Vagina (tissue), 2 donors: ENCODE data around the gene ITGBL1. TPM values are rescaled to one million over a fixed set of nuclear protein-coding genes. Genes with fewer than 3 reads are reported as not detected.

Source experiments
- DNase-seq, 2 donors: peaks; one replicate each; pipeline ENCODE4 v3.0.0-alpha.2; 2017; ENCODE audit errors: extremely low spot score in 2 of 2
- H3K27ac ChIP-seq: fragments of 200-600 bp; sonication (generic); one replicate; pipeline ENCODE4 v1.5.1; 2019
- H3K27me3 ChIP-seq: fragments of 200-600 bp; sonication (generic); one replicate; pipeline ENCODE4 v1.5.1; 2019
- H3K36me3 ChIP-seq, 2 donors: fragments of 200-600 bp; sonication (generic); one replicate each; pipeline ENCODE4 v1.5.1; 2017 to 2019
- H3K4me1 ChIP-seq: fragments of 200-600 bp; sonication (generic); one replicate; pipeline ENCODE4 v1.5.1; 2019
- H3K4me3 ChIP-seq, 2 donors: fragments of 200-600 bp; sonication (generic); 1 replicate in 1 of 2; 2 replicates in 1 of 2; pipeline ENCODE4 v1.5.1; 2016 to 2019
- H3K9me3 ChIP-seq: fragments of 200-600 bp; sonication (generic); one replicate; pipeline ENCODE4 v1.5.1; 2019
- CTCF ChIP-seq, 3 experiments: fragments of 450-650 bp in 2 of 3; fragments of 200-600 bp in 1 of 3; sonication (generic) in 1 of 3; IDR thresholded peaks; one replicate each; pipeline ENCODE4 v1.5.1; 2017 to 2019; ENCODE audit warnings: antibody characterized with exemption in 3 of 3, mild to moderate bottlenecking in 2 of 3, moderate library complexity in 2 of 3
- POLR2A ChIP-seq, 2 donors: fragments of 450-650 bp; IDR thresholded peaks; one replicate each; pipeline ENCODE4 v1.6.1; 2017; ENCODE audit warnings: antibody characterized with exemption in 2 of 2, mild to moderate bottlenecking in 2 of 2, moderate library complexity in 2 of 2
- POLR2AphosphoS5 ChIP-seq, 2 donors: sonication (generic); formaldehyde crosslinking; IDR thresholded peaks; one replicate each; pipeline ENCODE4 v1.9.0; 2017; ENCODE audit warnings: antibody characterized with exemption in 2 of 2, mild to moderate bottlenecking in 2 of 2, low read depth in 1 of 2; ENCODE audit not compliant: insufficient read depth in 1 of 2
- intact Hi-C: fragments of 100-400 bp; cut with DNase I; formaldehyde crosslinking; loops from one replicate; pipeline ENCODE4 v1.15.1; 2023
- total RNA-seq: library from RNA; depleted of rRNA; stranded (reverse); fragments of >200 nt; gene quantifications from one replicate; pipeline ENCODE4 v1.2.3, GENCODE V29; 2016

The ITGBL1 gene
- total RNA-seq, 1 donor from 2014 or later: 6.4 TPM

GRCh38 chr13:101747039-101747438, 294.6 kb downstream of the ITGBL1 start:
- Histone ChIP-seq H3K27me3 (no peaks in the 10 kb centered on the region), H3K36me3 (no peaks in the 10 kb centered on the region), H3K9me3 (no peaks in the 10 kb centered on the region), H3K4me1 (no peaks in the 10 kb centered on the region), H3K27ac (no peak overlapping the region), H3K4me3 (no peak overlapping the region)
- TF ChIP-seq POLR2AphosphoS5 (IDR thresholded peaks at IDR 0.05; ENCODE audit: insufficient read depth in 1 of 2, low read depth in 1 of 2) (no peak), POLR2A (IDR thresholded peaks at IDR 0.05) (no peak), CTCF (IDR thresholded peaks at IDR 0.05) (no peak)
- intact Hi-C loops: no loop called here
- DNase-seq: no peak

- no peak for DNase-seq
- Histone ChIP-seq H3K4me3 (no peak overlapping the region), H3K36me3 (no peaks in the 10 kb centered on the region), H3K27ac (no peak overlapping the region), H3K4me1 (no peaks in the 10 kb centered on the region), H3K27me3 (no peaks in the 10 kb centered on the region), H3K9me3 (no peaks in the 10 kb centered on the region)
- TF ChIP-seq POLR2AphosphoS5 (IDR thresholded peaks at IDR 0.05; ENCODE audit: insufficient read depth in 1 of 2, low read depth in 1 of 2): no peak
- TF ChIP-seq CTCF (IDR thresholded peaks at IDR 0.05): no peak
- TF ChIP-seq POLR2A (IDR thresholded peaks at IDR 0.05): no peak
- intact Hi-C loops: no loop called here
These were observed 297.1 kb downstream of the ITGBL1 start for GRCh38 chr13:101749584-101749983.

- H3K27ac ChIP-seq: no peak overlapping the region
- no peak overlapping the region for H3K4me3 ChIP-seq
- DNase-seq: no peak
- H3K9me3 ChIP-seq: no peaks in the 10 kb centered on the region
- H3K36me3 ChIP-seq: no peaks in the 10 kb centered on the region
- TF ChIP-seq CTCF (IDR thresholded peaks at IDR 0.05) (no peak), POLR2AphosphoS5 (IDR thresholded peaks at IDR 0.05; ENCODE audit: insufficient read depth in 1 of 2, low read depth in 1 of 2) (no peak), POLR2A (IDR thresholded peaks at IDR 0.05) (no peak)
- intact Hi-C loops: loop anchor here (10.0 kb wide), 1 partner anchor 237 kb away; no protein-coding TSS in a partner anchor
- H3K27me3 ChIP-seq: no peaks in the 10 kb centered on the region
- no peaks in the 10 kb centered on the region for H3K4me1 ChIP-seq
These were observed 299.0 kb downstream of the ITGBL1 start for GRCh38 chr13:101751488-101751887.

GRCh38 chr13:101752432-101752831, 300.0 kb downstream of the ITGBL1 start:
- no peak for DNase-seq
- Histone ChIP-seq H3K4me1 (no peaks in the 10 kb centered on the region), H3K9me3 (no peaks in the 10 kb centered on the region), H3K4me3 (no peak overlapping the region), H3K27ac (no peak overlapping the region), H3K27me3 (no peaks in the 10 kb centered on the region), H3K36me3 (no peaks in the 10 kb centered on the region)
- intact Hi-C loops: loop anchor here (10.0 kb wide), 1 partner anchor 238 kb away; no protein-coding TSS in a partner anchor
- TF ChIP-seq CTCF (IDR thresholded peaks at IDR 0.05): no peak

GRCh38 chr13:101755228-101755887, 302.9 kb downstream of the ITGBL1 start:
- TF ChIP-seq POLR2A (IDR thresholded peaks at IDR 0.05) (no peak), CTCF (IDR thresholded peaks at IDR 0.05) (no peak), POLR2AphosphoS5 (IDR thresholded peaks at IDR 0.05; ENCODE audit: insufficient read depth in 1 of 2, low read depth in 1 of 2) (no peak)
- no peak overlapping the region for H3K27ac ChIP-seq
- H3K4me1 ChIP-seq: no peaks in the 10 kb centered on the region
- intact Hi-C loops: loop anchor here (10.0 kb wide), 1 partner anchor 241 kb away; no protein-coding TSS in a partner anchor
- H3K4me3 ChIP-seq: no peak overlapping the region
- H3K36me3 ChIP-seq: no peaks in the 10 kb centered on the region
- no peaks in the 10 kb centered on the region for H3K9me3 ChIP-seq
- no peaks in the 10 kb centered on the region for H3K27me3 ChIP-seq
- no peak for DNase-seq
